Astrocyte (in vitro differentiated cells and primary cell): ENCODE data around the gene SBNO2. TPM values are rescaled to one million over a fixed set of nuclear protein-coding genes. Genes with fewer than 3 reads are reported as not detected.

Source experiments
- DNase-seq: peaks from one replicate; pipeline ENCODE4 v3.0.0-alpha.2; 2010; ENCODE audit warnings: low read depth
- FAIRE-seq: peaks from 2 replicates; lab custom pipeline; 2011; peaks lifted over from hg19 to GRCh38; lab: Jason Lieb, UNC
- H2AFZ ChIP-seq: 2 replicates; pipeline ENCODE4 v1.6.0; 2012; ENCODE audit warnings: low read depth, low read length, inconsistent platforms
- H3K27ac ChIP-seq: 2 replicates; pipeline ENCODE4 v1.5.1; 2011; ENCODE audit warnings: low read depth, low read length, inconsistent platforms
- H3K27me3 ChIP-seq: 2 replicates; pipeline ENCODE4 v1.6.0; 2011; ENCODE audit warnings: low read length, inconsistent platforms; ENCODE audit not compliant: insufficient read depth
- H3K36me3 ChIP-seq: 2 replicates; pipeline ENCODE4 v1.5.1; 2011; ENCODE audit warnings: low read length, inconsistent platforms; ENCODE audit not compliant: insufficient read depth
- H3K4me1 ChIP-seq: 2 replicates; pipeline ENCODE4 v1.5.1; 2011; ENCODE audit warnings: low read length, inconsistent platforms; ENCODE audit not compliant: insufficient read depth
- H3K4me2 ChIP-seq: 2 replicates; pipeline ENCODE4 v1.6.0; 2012; ENCODE audit warnings: low read length, inconsistent platforms
- H3K4me3 ChIP-seq: 2 replicates; pipeline ENCODE4 v1.5.1; 2011; ENCODE audit warnings: low read depth, mild to moderate bottlenecking, low read length, inconsistent platforms; ENCODE audit not compliant: insufficient read depth
- H3K79me2 ChIP-seq: 2 replicates; pipeline ENCODE4 v1.6.0; 2012; ENCODE audit warnings: mild to moderate bottlenecking, low read length, inconsistent platforms; ENCODE audit not compliant: insufficient read depth
- H3K9ac ChIP-seq: 2 replicates; pipeline ENCODE4 v1.6.0; 2012; ENCODE audit warnings: mild to moderate bottlenecking, low read length, inconsistent platforms
- H3K9me3 ChIP-seq: 2 replicates; pipeline ENCODE4 v1.5.1; 2012; ENCODE audit warnings: low read depth, mild to moderate bottlenecking, low read length, inconsistent platforms; ENCODE audit not compliant: insufficient read depth
- H4K20me1 ChIP-seq: 2 replicates; pipeline ENCODE4 v1.6.0; 2012; ENCODE audit warnings: low read length, inconsistent platforms; ENCODE audit not compliant: insufficient read depth
- H3K27ac Mint-ChIP-seq: one replicate; pipeline ENCODE4 v1.8.0; 2021; ENCODE audit warnings: mild to moderate bottlenecking, mixed read lengths; ENCODE audit not compliant: unreplicated experiment
- H3K27me3 Mint-ChIP-seq: one replicate; pipeline ENCODE4 v1.8.0; 2021; ENCODE audit warnings: low read depth, mixed read lengths; ENCODE audit not compliant: unreplicated experiment
- H3K36me3 Mint-ChIP-seq: one replicate; pipeline ENCODE4 v1.8.0; 2021; ENCODE audit warnings: low read depth, mixed read lengths; ENCODE audit not compliant: unreplicated experiment
- H3K4me1 Mint-ChIP-seq: one replicate; pipeline ENCODE4 v1.8.0; 2021; ENCODE audit warnings: low read depth, mixed read lengths; ENCODE audit not compliant: unreplicated experiment
- H3K4me3 Mint-ChIP-seq: one replicate; pipeline ENCODE4 v1.8.0; 2021; ENCODE audit warnings: mild to moderate bottlenecking, moderate library complexity, mixed read lengths; ENCODE audit not compliant: unreplicated experiment
- H3K9me3 Mint-ChIP-seq: one replicate; pipeline ENCODE4 v1.8.0; 2021; ENCODE audit warnings: mild to moderate bottlenecking, mixed read lengths; ENCODE audit not compliant: unreplicated experiment
- CTCF ChIP-seq: IDR thresholded peaks from 2 replicates; pipeline ENCODE4 v1.5.1; 2011; ENCODE audit warnings: low read depth, mild to moderate bottlenecking, inconsistent platforms, low read length, moderate library complexity; ENCODE audit not compliant: insufficient read depth
- EZH2 ChIP-seq: IDR thresholded peaks from 2 replicates; pipeline ENCODE4 v1.6.1; 2012; ENCODE audit warnings: mild to moderate bottlenecking, low read length, inconsistent platforms; ENCODE audit not compliant: insufficient read depth
- total RNA-seq: library from RNA; stranded (reverse); gene quantifications from 2 replicates; pipeline ENCODE4 v1.2.1, GENCODE V29; 2021

The SBNO2 gene
- total RNA-seq, 1 donor from 2014 or later = 39.3 TPM

GRCh38 chr19:1089891-1090290, 84.2 kb downstream of the SBNO2 start:
- H3K27me3 ChIP-seq = no peaks in the 10 kb centered on the region
- peaks cover 30% of the 10 kb centered on the region for H4K20me1 ChIP-seq
- H3K4me3 ChIP-seq = no peak overlapping the region
- no peak overlapping the region for H3K27ac ChIP-seq
- TF ChIP-seq CTCF (no peak), EZH2 (no peak)
- Mint-ChIP-seq H3K9me3 (no peaks in the 10 kb centered on the region), H3K27ac (no peak overlapping the region), H3K36me3 (peaks cover 9% of the 10 kb centered on the region), H3K4me1 (peaks cover 7% of the 10 kb centered on the region), H3K27me3 (no peaks in the 10 kb centered on the region), H3K4me3 (no peak overlapping the region)
- DNase-seq (no peak), FAIRE-seq (no peak)
- H3K4me1 ChIP-seq = peaks cover 12% of the 10 kb centered on the region
- no peak overlapping the region for H3K9ac ChIP-seq
- H3K79me2 ChIP-seq = peaks cover 27% of the 10 kb centered on the region
- peaks cover 2% of the 10 kb centered on the region for H3K36me3 ChIP-seq
- H3K4me2 ChIP-seq = no peak overlapping the region
- no peak overlapping the region for H2AFZ ChIP-seq
- H3K9me3 ChIP-seq = no peaks in the 10 kb centered on the region

- peaks cover 21% of the 10 kb centered on the region for H3K79me2 ChIP-seq
- Mint-ChIP-seq H3K27me3 (no peaks in the 10 kb centered on the region), H3K36me3 (peaks cover 9% of the 10 kb centered on the region), H3K9me3 (no peaks in the 10 kb centered on the region), H3K27ac (no peak overlapping the region), H3K4me1 (peaks cover 7% of the 10 kb centered on the region), H3K4me3 (no peak overlapping the region)
- no peak overlapping the region for H3K4me3 ChIP-seq
- H4K20me1 ChIP-seq = peaks cover 25% of the 10 kb centered on the region
- peaks cover 8% of the 10 kb centered on the region for H3K4me1 ChIP-seq
- no peaks in the 10 kb centered on the region for H3K9me3 ChIP-seq
- no peak overlapping the region for H3K4me2 ChIP-seq
- no peak overlapping the region for H3K9ac ChIP-seq
- FAIRE-seq = no peak
- DNase-seq = no peak
- TF ChIP-seq EZH2 = no peak
- no peaks in the 10 kb centered on the region for H3K27me3 ChIP-seq
- H3K27ac ChIP-seq = no peak overlapping the region
- H3K36me3 ChIP-seq = peaks cover 2% of the 10 kb centered on the region
- H2AFZ ChIP-seq = no peak overlapping the region
Observed at GRCh38 chr19:1089126-1089771, 84.8 kb downstream of the SBNO2 start.

- peaks cover 14% of the 10 kb centered on the region for H3K79me2 ChIP-seq
- no peaks in the 10 kb centered on the region for H3K9me3 ChIP-seq
- no peak overlapping the region for H3K9ac ChIP-seq
- no peak overlapping the region for H3K27ac Mint-ChIP-seq
- H3K4me2 ChIP-seq = no peak overlapping the region
- FAIRE-seq (no peak), DNase-seq (no peak)
- TF ChIP-seq EZH2 = no peak
- TF ChIP-seq CTCF = no peak
- H3K36me3 Mint-ChIP-seq = peaks cover 7% of the 10 kb centered on the region
- peaks cover under 1% of the 10 kb centered on the region for H3K4me1 ChIP-seq
- peaks cover 17% of the 10 kb centered on the region for H4K20me1 ChIP-seq
- no peak overlapping the region for H3K4me3 ChIP-seq
- no peak overlapping the region for H3K4me3 Mint-ChIP-seq
- H3K36me3 ChIP-seq = peaks cover 2% of the 10 kb centered on the region
- no peak overlapping the region for H2AFZ ChIP-seq
- H3K27ac ChIP-seq = no peak overlapping the region
- H3K27me3 Mint-ChIP-seq = no peaks in the 10 kb centered on the region
- H3K4me1 Mint-ChIP-seq = peaks cover 2% of the 10 kb centered on the region
- H3K9me3 Mint-ChIP-seq = no peaks in the 10 kb centered on the region
- no peaks in the 10 kb centered on the region for H3K27me3 ChIP-seq
Observed at GRCh38 chr19:1088416-1089010, 85.6 kb downstream of the SBNO2 start.
